Omental fat pad (tissue), 4 donors: Measurements from ENCODE around the gene STX12. TPM values are rescaled to one million over a fixed set of nuclear protein-coding genes. Genes with fewer than 3 reads are reported as not detected.

Source experiments
- ATAC-seq: fragments of 150-250 bp; one replicate; pipeline ENCODE4 v1.9.1; 2016; ENCODE audit warnings: mild to moderate bottlenecking, moderate library complexity; ENCODE audit not compliant: low FRiP score
- DNase-seq: peaks from one replicate; pipeline ENCODE4 v3.0.0-alpha.2; 2019; ENCODE audit warnings: low spot score
- CTCF ChIP-seq, 3 donors: fragments of 450-650 bp; IDR thresholded peaks; one replicate each; pipeline ENCODE4 v1.5.1; 2016 to 2017; ENCODE audit warnings: antibody characterized with exemption in 3 of 3, mild to moderate bottlenecking in 3 of 3, moderate library complexity in 2 of 3
- total RNA-seq, 4 donors: library from RNA; depleted of rRNA; stranded (reverse); fragments of >200 nt; gene quantifications; one replicate each; pipeline ENCODE4 v1.1.0, GENCODE V29; 2016

STX12 gene
- total RNA-seq, 4 donors from 2014 or later: 78.5 to 116 (median 95.7) TPM

- TF ChIP-seq CTCF (IDR thresholded peaks at IDR 0.05): no peak
- ATAC-seq (no peak), DNase-seq (no peak)
Observed at GRCh38 chr1:27760426-27760825, 12.6 kb upstream of the STX12 start.

DNA sequence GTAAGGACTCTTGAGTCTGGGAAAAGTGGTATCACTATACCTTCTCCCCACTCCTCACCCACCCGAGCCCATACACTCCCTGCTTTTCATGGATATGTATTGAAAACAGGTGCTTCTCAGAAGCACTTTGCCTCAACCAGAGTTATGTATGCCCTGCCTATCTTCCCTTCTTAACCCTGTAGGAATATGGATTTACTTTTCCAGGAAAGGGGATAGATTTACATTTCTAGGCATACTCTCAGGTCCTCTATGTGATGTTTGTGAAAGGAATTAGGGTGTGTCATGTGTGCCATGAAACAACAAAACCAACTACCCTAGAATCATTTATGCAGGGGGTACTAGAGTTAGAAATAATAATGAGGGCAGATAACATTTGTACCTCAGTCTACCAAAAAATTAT is 11.0 kb upstream of the STX12 start:
- TF ChIP-seq CTCF (IDR thresholded peaks at IDR 0.05): no peak
- ATAC-seq: no peak
- DNase-seq: no peak

- no peak for TF ChIP-seq CTCF (IDR thresholded peaks at IDR 0.05)
- ATAC-seq: no peak
- no peak for DNase-seq
Observed at GRCh38 chr1:27763358-27763757, 9.7 kb upstream of the STX12 start.

DNA sequence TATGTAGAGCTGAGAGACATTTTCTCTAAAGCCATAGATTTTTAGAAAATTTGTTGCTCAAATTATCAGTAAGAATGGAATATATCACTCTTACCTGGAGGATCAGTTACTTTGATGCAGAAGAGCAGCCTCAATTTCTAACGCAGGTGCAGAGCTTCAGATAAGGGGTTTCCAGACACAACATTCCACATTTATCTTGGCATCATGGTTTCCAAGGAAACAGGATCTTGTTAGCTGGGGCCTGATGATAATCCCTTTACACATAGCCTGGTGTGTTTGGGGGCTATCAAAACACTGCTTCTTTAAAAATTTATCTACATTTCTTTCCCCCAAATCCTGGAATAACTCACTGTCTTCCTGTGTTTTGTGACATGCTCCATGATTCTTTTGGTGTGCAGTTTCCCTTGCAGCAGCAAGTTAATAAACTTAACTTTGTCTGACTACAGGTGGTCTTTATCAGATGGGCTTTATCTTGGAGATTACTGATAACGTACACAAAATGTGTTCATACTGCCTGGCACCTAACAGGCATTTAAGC is 2.7 kb upstream of the STX12 start:
- no peak for ATAC-seq
- no peak for DNase-seq
- no peak for TF ChIP-seq CTCF (IDR thresholded peaks at IDR 0.05)

GRCh38 chr1:27772036-27772931 is 735 bp upstream of the STX12 start:
- no peak for DNase-seq
- no peak for TF ChIP-seq CTCF (IDR thresholded peaks at IDR 0.05)
- ATAC-seq: no peak

DNA sequence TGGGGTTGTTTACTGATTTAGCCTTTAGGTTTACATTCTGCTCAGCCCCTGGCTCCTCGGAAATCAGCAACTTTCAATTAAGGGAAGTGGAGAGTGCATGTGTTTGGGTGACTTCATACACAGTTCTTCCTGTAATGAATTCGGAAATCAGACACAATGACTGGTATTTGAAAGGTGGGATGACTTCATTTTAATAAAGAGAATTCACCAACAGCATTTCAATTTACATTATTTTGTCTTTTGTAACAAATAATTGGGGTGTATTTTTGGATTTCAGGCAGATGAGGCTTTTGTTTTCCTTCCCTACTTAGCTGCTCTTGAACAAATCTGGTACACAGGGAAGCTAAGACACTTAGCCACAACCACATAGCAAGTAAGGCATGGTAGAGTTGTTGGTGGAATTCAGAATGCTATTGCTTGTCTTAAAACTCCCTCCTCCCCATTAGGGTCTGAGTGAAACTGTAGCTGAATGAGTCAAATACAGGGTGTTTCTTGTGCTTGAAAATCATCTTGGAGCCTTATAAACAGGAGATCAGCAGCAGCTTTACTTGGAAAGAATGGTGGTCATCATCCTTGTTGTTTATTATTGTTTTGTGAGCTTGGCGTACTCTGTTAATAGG is 917 bp downstream of the STX12 start:
- DNase-seq: no peak
- no peak for TF ChIP-seq CTCF (IDR thresholded peaks at IDR 0.05)
- no peak for ATAC-seq
